DMS79 (cell line): ENCODE data around the gene FMC1.

Experiments used
- DNase-seq: peaks from one replicate; lab custom pipeline; 2025; lab: John Stamatoyannopoulos, UW

FMC1 gene

DNA sequence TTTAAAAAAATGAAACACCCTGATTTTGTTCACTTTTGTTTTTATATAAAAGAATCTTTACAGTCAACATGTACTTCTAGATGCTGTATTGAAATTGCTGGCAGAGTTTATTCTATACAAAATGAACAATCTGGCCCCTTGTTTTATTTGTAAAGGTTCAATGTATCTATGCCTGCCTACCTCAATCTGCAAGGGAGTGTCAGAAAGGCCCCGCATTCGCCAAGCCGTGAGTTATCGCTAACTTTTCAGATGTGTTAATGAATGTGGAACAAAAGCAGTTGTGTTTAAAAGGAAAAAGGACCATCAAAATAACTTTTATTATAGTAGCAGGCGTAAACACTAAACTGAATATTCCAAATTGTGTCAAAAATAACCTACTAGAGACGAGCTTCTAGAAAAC lies 33.1 kb downstream of the FMC1 start:
- no peak for DNase-seq

DNA sequence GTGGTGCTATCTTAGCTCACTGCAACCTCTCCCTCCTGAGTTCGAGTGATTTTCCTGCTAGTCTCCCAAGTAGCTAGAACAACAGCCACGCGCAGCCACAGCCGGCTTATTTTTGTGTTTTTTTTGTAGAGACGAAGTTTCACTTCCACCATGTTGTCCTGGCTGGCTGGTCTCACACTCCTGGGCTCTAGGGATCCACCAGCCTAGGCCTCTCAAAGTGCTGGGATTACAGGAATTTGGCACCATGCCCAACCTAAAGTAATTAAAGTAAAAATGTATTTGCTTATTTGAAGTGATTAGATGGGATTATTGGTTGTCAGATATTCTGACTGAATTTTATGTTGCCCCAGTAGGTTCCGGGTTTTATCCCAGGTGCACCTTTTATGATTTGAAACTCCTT lies 41.3 kb downstream of the FMC1 start:
- no peak for DNase-seq

DNA sequence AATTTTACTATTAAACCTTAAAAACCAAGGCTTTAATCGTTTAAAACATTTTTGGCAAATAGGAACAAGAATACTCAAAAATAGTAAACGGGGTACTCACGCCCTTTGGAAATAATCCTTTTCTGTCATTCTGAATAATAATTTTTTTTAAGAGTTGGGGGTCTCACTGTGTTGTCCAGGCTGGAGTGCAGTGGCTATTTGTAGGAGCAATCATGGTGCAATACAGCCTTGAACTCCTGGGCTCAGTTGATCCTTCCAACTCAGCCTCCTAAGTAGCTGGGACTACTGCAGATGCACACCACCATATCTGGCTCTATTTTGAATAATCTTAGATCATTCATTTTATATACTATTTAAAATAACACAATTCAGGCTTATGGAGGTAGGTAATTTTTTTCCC lies 43.5 kb downstream of the FMC1 start:
- no peak for DNase-seq

GRCh38 chr7:139387594-139387993 lies 46.5 kb downstream of the FMC1 start:
- DNase-seq = peak; percentile 4

DNA sequence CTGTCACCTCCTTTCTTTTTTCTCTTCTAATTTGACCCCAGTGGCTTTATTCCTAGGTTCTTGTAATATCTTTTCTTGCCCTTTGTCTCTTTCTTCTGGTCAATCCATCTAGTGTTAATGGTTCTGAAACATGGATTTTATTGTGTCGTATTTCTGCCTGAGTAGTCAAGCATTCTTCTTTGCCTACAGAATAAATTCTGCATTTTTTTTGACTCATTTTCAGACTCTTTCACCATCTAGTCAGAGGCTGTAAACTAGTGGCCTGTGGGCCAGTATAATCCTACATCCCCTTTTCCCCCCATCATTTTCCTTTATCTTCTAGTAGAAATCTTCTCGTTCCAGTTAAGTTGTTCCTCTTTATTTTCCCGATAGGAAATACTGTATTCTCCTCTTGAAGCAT lies 48.0 kb downstream of the FMC1 start:
- DNase-seq = no peak

DNA sequence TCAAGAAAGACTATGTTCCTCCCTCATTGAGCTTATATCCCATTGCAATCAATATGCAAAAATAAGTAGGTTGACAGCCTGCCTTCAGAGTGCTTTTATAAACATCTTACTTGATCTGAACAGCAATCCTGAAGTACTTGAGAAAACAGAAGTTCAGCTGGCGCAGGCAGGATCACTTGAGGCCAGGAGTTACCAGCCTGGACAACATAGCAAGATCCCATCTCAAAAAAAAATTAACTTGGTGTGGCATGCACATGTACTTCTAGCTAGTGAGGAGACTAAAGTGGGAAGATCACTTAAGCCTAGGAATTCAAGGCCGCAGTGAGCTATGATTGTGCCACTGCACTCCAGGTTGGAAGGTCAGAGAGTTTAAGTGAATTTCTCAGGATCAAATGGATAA lies 48.6 kb downstream of the FMC1 start:
- DNase-seq = no peak

GRCh38 chr7:139393621-139394211 lies 52.6 kb downstream of the FMC1 start:
- no peak for DNase-seq

GRCh38 chr7:139394540-139394939 lies 53.4 kb downstream of the FMC1 start:
- no peak for DNase-seq
